Endothelial cell of umbilical vein (primary cell): ENCODE data around the gene THOC2. TPM values are rescaled to one million over a fixed set of nuclear protein-coding genes. Genes with fewer than 3 reads are reported as not detected.
A peak's percentile ranks its signal among the peaks of the same experiment; 100 is the strongest.

Experiments
- BruUV-seq: library from RNA; stranded (reverse); fragments of 400-500 nt; replicated peaks from 2 replicates; lab custom pipeline; 2021; lab: Mats Ljungman, UMichigan
- CTCF ChIA-PET: fragments of 300-600, 350-600 bp; sonication (Branson Sonifier 250); formaldehyde crosslinking; loops from one replicate; lab custom pipeline; 2021; ENCODE audit warnings: antibody characterized with exemption, inconsistent platforms; lab: Charles Lee
- POLR2A ChIA-PET: fragments of 300-600, 350-600 bp; sonication (Branson Sonifier 250); formaldehyde crosslinking; loops from one replicate; lab custom pipeline; 2021; ENCODE audit warnings: antibody characterized with exemption, inconsistent platforms; lab: Charles Lee
- DNase-seq: peaks from one replicate; pipeline ENCODE4 v3.0.0-alpha.2; 2011; ENCODE audit warnings: low read depth, low spot score
- FAIRE-seq: peaks from 2 replicates; lab custom pipeline; 2011; peaks lifted over from hg19 to GRCh38; lab: Jason Lieb, UNC
- H2AFZ ChIP-seq: 2 replicates; pipeline ENCODE4 v1.6.0; 2012; ENCODE audit warnings: low read depth, low read length, control low read depth, inconsistent platforms
- H3K27ac ChIP-seq: 2 replicates; pipeline ENCODE4 v1.5.1; 2011; ENCODE audit warnings: low read depth, mild to moderate bottlenecking, control low read depth, low read length, moderate library complexity; ENCODE audit not compliant: insufficient read depth
- H3K27me3 ChIP-seq, 2 experiments: 2 replicates each; pipeline versions ENCODE4 v1.6.0 to v1.6.1; 2011; ENCODE audit warnings: low read length in 2 of 2, mixed read lengths in 1 of 2; ENCODE audit not compliant: control insufficient read depth in 2 of 2, insufficient read depth in 2 of 2
- H3K36me3 ChIP-seq, 2 experiments: 2 replicates in 1 of 2; 3 replicates in 1 of 2; pipeline ENCODE4 v1.5.1; 2011; ENCODE audit warnings: low read length in 2 of 2, mild to moderate bottlenecking in 1 of 2, moderate library complexity in 1 of 2; ENCODE audit not compliant: control insufficient read depth in 2 of 2, insufficient read depth in 2 of 2; ENCODE audit errors: extremely low read depth in 1 of 2
- H3K4me1 ChIP-seq: 3 replicates; pipeline ENCODE4 v1.5.1; 2011; ENCODE audit warnings: mild to moderate bottlenecking, low read length; ENCODE audit not compliant: control insufficient read depth, insufficient read depth; ENCODE audit errors: extremely low read depth
- H3K4me2 ChIP-seq: 2 replicates; pipeline ENCODE4 v1.6.1; 2011; ENCODE audit warnings: low read length, control low read depth, mixed read lengths; ENCODE audit not compliant: insufficient read depth
- H3K4me3 ChIP-seq, 3 experiments: fragments of 200-600 bp in 1 of 3; sonication (generic), shearing (Covaris generic) in 1 of 3; replicated peaks in 1 of 3; 2 replicates each; pipeline ENCODE4 v1.5.1; 2011 to 2016; ENCODE audit warnings: control low read depth in 3 of 3, low read length in 3 of 3, mild to moderate bottlenecking in 2 of 3, inconsistent platforms in 1 of 3, low read depth in 1 of 3, moderate library complexity in 1 of 3; ENCODE audit not compliant: insufficient read depth in 1 of 3
- H3K79me2 ChIP-seq: 2 replicates; pipeline ENCODE4 v1.6.0; 2012; ENCODE audit warnings: low read length, inconsistent platforms; ENCODE audit not compliant: control insufficient read depth, insufficient read depth
- H3K9ac ChIP-seq: replicated peaks from 2 replicates; pipeline ENCODE3; 2011; ENCODE audit warnings: low read length, control low read depth; ENCODE audit not compliant: insufficient read depth; ENCODE audit errors: extremely low read depth
- H3K9me1 ChIP-seq: replicated peaks from 3 replicates; pipeline ENCODE4 v1.6.0; 2011; ENCODE audit warnings: mild to moderate bottlenecking, low read length; ENCODE audit not compliant: control insufficient read depth, insufficient read depth; ENCODE audit errors: extremely low read depth
- H3K9me3 ChIP-seq: replicated peaks from 2 replicates; pipeline ENCODE4 v1.5.1; 2012; ENCODE audit warnings: low read length, inconsistent platforms; ENCODE audit not compliant: control insufficient read depth, insufficient read depth
- H4K20me1 ChIP-seq: replicated peaks from 2 replicates; pipeline ENCODE3; 2011; ENCODE audit warnings: mild to moderate bottlenecking, low read length; ENCODE audit not compliant: control insufficient read depth, insufficient read depth; ENCODE audit errors: extremely low read depth
- EZH2 ChIP-seq: IDR thresholded peaks from 2 replicates; pipeline ENCODE4 v1.6.1; 2012; ENCODE audit warnings: borderline replicate concordance, low read depth, mild to moderate bottlenecking, moderate library complexity, low read length, inconsistent platforms; ENCODE audit not compliant: severe bottlenecking
- FOS ChIP-seq: IDR thresholded peaks from 2 replicates; pipeline ENCODE4 v1.6.1; 2011; ENCODE audit warnings: mild to moderate bottlenecking, low read length, moderate library complexity, borderline replicate concordance; ENCODE audit not compliant: insufficient read depth
- GATA2 ChIP-seq: IDR thresholded peaks from 2 replicates; pipeline ENCODE4 v1.7.0; 2011; ENCODE audit warnings: low read depth, mild to moderate bottlenecking, moderate library complexity, mixed read lengths, low read length; ENCODE audit not compliant: insufficient read length, insufficient read depth
- JUN ChIP-seq: IDR thresholded peaks from 2 replicates; pipeline ENCODE4 v1.6.1; 2011; ENCODE audit warnings: borderline replicate concordance, low read depth; ENCODE audit not compliant: insufficient read length, insufficient read depth
- MYC ChIP-seq: IDR thresholded peaks from one replicate; pipeline ENCODE4 v1.6.1; 2011; ENCODE audit warnings: mild to moderate bottlenecking, low read depth, low read length
- POLR2A ChIP-seq: IDR thresholded peaks from 2 replicates; pipeline ENCODE4 v1.6.1; 2012; ENCODE audit warnings: low read depth, mild to moderate bottlenecking, control low read depth, low read length
- POLR2AphosphoS5 ChIP-seq: IDR thresholded peaks from 2 replicates; pipeline ENCODE4 v1.6.1; 2012; ENCODE audit warnings: low read depth, mild to moderate bottlenecking, control low read depth, low read length, moderate library complexity; ENCODE audit not compliant: insufficient read depth
- dilution Hi-C: fragments of 300-500 bp; cut with MboI; formaldehyde crosslinking; loops from one replicate; pipeline ENCODE4 v1.15.0; 2019; ENCODE audit warnings: low sequenced_read_pairs; ENCODE audit not compliant: extremely low pct_ligation_motif_present
- intact Hi-C: fragments of 100-400 bp; cut with micrococcal nuclease; formaldehyde crosslinking; loops from one replicate; pipeline ENCODE4 v1.10.0; 2022
- polyA plus RNA-seq, 4 experiments: library from polyadenylated mRNA; depleted of rRNA in 3 of 4; stranded (reverse) in 3 of 4; unstranded in 1 of 4; fragments of >200 nt; gene quantifications; 2 replicates each; pipeline versions ENCODE4 v1.2.1 to v1.2.3, GENCODE V29; 2011 to 2012; ENCODE audit warnings: missing spikeins in 1 of 4
- total RNA-seq: library from RNA; stranded (reverse); gene quantifications from 2 replicates; pipeline ENCODE4 v1.2.3, GENCODE V29; 2021
- TF ChIP-seq, protein P1 (sequence below): IDR thresholded peaks from 2 replicates; pipeline ENCODE4 v1.6.1; 2011; ENCODE audit not compliant: insufficient read depth, insufficient read length
- TF ChIP-seq, protein P2 (sequence below), 2 donors: IDR thresholded peaks; 1 replicate in 1 of 2; 2 replicates in 1 of 2; pipeline ENCODE4 v1.5.1; 2011; ENCODE audit warnings: low read length in 2 of 2, mild to moderate bottlenecking in 2 of 2, moderate library complexity in 2 of 2, control low read depth in 1 of 2, inconsistent platforms in 1 of 2, low read depth in 1 of 2; ENCODE audit not compliant: insufficient read depth in 1 of 2; ENCODE audit errors: extremely low read depth in 1 of 2

THOC2 gene
- total and polyA plus RNA-seq, 2 donors (not counting 3 experiments of a cell fraction or from before 2014, with no cell fraction given), result 26.0 to 72.9 TPM

DNA sequence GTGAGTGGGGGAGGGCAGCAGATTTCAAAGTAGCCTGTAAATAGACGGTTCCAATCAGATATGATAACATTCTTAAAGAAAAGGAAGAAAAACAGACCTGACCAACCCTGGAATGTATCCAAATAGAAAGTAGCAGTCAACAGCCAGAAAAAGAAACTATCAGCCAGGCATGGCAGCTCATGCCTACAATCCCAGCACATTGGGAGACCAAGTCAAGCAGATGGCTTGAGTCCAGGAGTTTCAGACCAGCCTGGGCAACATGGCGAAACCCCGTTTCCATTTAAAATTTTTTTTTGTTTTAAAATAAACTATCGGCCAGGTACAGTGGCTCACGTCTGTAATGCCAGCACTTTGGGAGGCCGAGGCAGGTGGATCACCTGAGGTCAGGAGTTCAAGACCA, 125.0 kb downstream of the THOC2 start:
- dilution Hi-C loops (no loop called here), intact Hi-C loops (no loop called here)
- no peaks in the 10 kb centered on the region for H3K4me1 ChIP-seq
- no peak overlapping the region for H3K27ac ChIP-seq
- TF ChIP-seq, protein P1, sequence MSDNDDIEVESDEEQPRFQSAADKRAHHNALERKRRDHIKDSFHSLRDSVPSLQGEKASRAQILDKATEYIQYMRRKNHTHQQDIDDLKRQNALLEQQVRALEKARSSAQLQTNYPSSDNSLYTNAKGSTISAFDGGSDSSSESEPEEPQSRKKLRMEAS, result no peak
- no peak for TF ChIP-seq JUN
- TF ChIP-seq FOS, result no peak
- TF ChIP-seq POLR2AphosphoS5, result no peak
- TF ChIP-seq, protein P2, sequence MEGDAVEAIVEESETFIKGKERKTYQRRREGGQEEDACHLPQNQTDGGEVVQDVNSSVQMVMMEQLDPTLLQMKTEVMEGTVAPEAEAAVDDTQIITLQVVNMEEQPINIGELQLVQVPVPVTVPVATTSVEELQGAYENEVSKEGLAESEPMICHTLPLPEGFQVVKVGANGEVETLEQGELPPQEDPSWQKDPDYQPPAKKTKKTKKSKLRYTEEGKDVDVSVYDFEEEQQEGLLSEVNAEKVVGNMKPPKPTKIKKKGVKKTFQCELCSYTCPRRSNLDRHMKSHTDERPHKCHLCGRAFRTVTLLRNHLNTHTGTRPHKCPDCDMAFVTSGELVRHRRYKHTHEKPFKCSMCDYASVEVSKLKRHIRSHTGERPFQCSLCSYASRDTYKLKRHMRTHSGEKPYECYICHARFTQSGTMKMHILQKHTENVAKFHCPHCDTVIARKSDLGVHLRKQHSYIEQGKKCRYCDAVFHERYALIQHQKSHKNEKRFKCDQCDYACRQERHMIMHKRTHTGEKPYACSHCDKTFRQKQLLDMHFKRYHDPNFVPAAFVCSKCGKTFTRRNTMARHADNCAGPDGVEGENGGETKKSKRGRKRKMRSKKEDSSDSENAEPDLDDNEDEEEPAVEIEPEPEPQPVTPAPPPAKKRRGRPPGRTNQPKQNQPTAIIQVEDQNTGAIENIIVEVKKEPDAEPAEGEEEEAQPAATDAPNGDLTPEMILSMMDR (IDR thresholded peaks at IDR 0.05; ENCODE audit: extremely low read depth in 1 of 2, insufficient read depth in 1 of 2, low read depth in 1 of 2, low read length in 2 of 2), result no peak
- TF ChIP-seq POLR2A, result no peak
- TF ChIP-seq MYC, result no peak
- no peak for TF ChIP-seq GATA2
- TF ChIP-seq EZH2, result no peak
- no peak overlapping the region for H2AFZ ChIP-seq
- POLR2A ChIA-PET, result no interaction called here
- FAIRE-seq (no peak), DNase-seq (peak; percentile 35)
- H3K4me3 ChIP-seq, result no peak overlapping the region
- H3K9ac ChIP-seq, result no peak overlapping the region
- H3K79me2 ChIP-seq, result no peaks in the 10 kb centered on the region
- no peaks in the 10 kb centered on the region for H3K9me3 ChIP-seq
- no peaks in the 10 kb centered on the region for H3K27me3 ChIP-seq
- H3K9me1 ChIP-seq, result no peaks in the 10 kb centered on the region
- BruUV-seq, result no TSS peak
- H3K4me2 ChIP-seq, result no peak overlapping the region
- H4K20me1 ChIP-seq, result no peaks in the 10 kb centered on the region
- CTCF ChIA-PET, result no interaction called here
- H3K36me3 ChIP-seq, result no peaks in the 10 kb centered on the region
